Hepatocyte (in vitro differentiated cells): Measurements from ENCODE around the gene SP1. TPM values are rescaled to one million over a fixed set of nuclear protein-coding genes. Genes with fewer than 3 reads are reported as not detected.

Experiments
- polyA plus RNA-seq: library from polyadenylated mRNA; unstranded; fragments of >200 nt; fragmentation: Nextera tagmentation; extraction: Ambion mirVana; gene quantifications from 2 replicates; pipeline ENCODE4 v1.2.1, GENCODE V29; 2016
- total RNA-seq: library from RNA; depleted of rRNA; stranded (reverse); fragments of >200 nt; gene quantifications from 2 replicates; pipeline ENCODE4 v1.2.3, GENCODE V29; 2014

Gene SP1
- total and polyA plus RNA-seq, 2 experiments from 2014 or later, result 12.8 to 48.0 TPM

Other genes with a start within 250 kb of the SP1 start
- gene ZNF740, start 199.5 kb upstream of the SP1 start, total RNA-seq, result 13.2 and 23.2 TPM in 2 replicates
- gene ZNF740, start 199.5 kb upstream of the SP1 start, polyA plus RNA-seq, result 4.4 and 4.6 TPM in 2 replicates
- 14.1 and 16.8 TPM in 2 replicates for gene CSAD, start 199.3 kb upstream of the SP1 start, total RNA-seq
- 14.3 and 15.7 TPM in 2 replicates for gene CSAD, start 199.3 kb upstream of the SP1 start, polyA plus RNA-seq
- 0.23 TPM in 1 of 2 replicates, not detected in the other for gene ITGB7, start 172.9 kb upstream of the SP1 start, total RNA-seq
- 1.0 TPM in 1 of 2 replicates, not detected in the other for gene ITGB7, start 172.9 kb upstream of the SP1 start, polyA plus RNA-seq
- 15.1 and 20.9 TPM in 2 replicates for gene RARG, start 148.0 kb upstream of the SP1 start, total RNA-seq
- gene RARG, start 148.0 kb upstream of the SP1 start, polyA plus RNA-seq, result 24.7 and 28.1 TPM in 2 replicates
- 7.6 and 9.0 TPM in 2 replicates for gene ESPL1, start 111.9 kb upstream of the SP1 start, total RNA-seq
- gene ESPL1, start 111.9 kb upstream of the SP1 start, polyA plus RNA-seq, result 4.4 and 5.8 TPM in 2 replicates
- gene PFDN5, start 84.6 kb upstream of the SP1 start, total RNA-seq, result 377 and 379 TPM in 2 replicates
- 415 and 441 TPM in 2 replicates for gene PFDN5, start 84.6 kb upstream of the SP1 start, polyA plus RNA-seq
- 25.5 and 35.8 TPM in 2 replicates for gene MYG1, start 80.5 kb upstream of the SP1 start, total RNA-seq
- 34.6 and 35.9 TPM in 2 replicates for gene MYG1, start 80.5 kb upstream of the SP1 start, polyA plus RNA-seq
- gene AAAS, start 58.6 kb upstream of the SP1 start, total RNA-seq, result 57.3 and 60.3 TPM in 2 replicates
- 70.6 and 79.9 TPM in 2 replicates for gene AAAS, start 58.6 kb upstream of the SP1 start, polyA plus RNA-seq
- gene SP7, start 43.8 kb upstream of the SP1 start, total RNA-seq, result 0.20 TPM in 1 of 2 replicates, not detected in the other
- gene SP7, start 43.8 kb upstream of the SP1 start, polyA plus RNA-seq, result 0.60 TPM in 1 of 2 replicates, not detected in the other
- 6.4 and 13.9 TPM in 2 replicates for gene AMHR2, start 43.7 kb downstream of the SP1 start, total RNA-seq
- 12.8 and 16.9 TPM in 2 replicates for gene AMHR2, start 43.7 kb downstream of the SP1 start, polyA plus RNA-seq
- gene PRR13, start 61.6 kb downstream of the SP1 start, total RNA-seq, result 135 and 150 TPM in 2 replicates
- 457 and 458 TPM in 2 replicates for gene PRR13, start 61.6 kb downstream of the SP1 start, polyA plus RNA-seq
- gene PCBP2, start 71.9 kb downstream of the SP1 start, total RNA-seq, result 343 and 389 TPM in 2 replicates
- 132 and 133 TPM in 2 replicates for gene PCBP2, start 71.9 kb downstream of the SP1 start, polyA plus RNA-seq
- 10.8 and 16.0 TPM in 2 replicates for gene MAP3K12, start 119.3 kb downstream of the SP1 start, total RNA-seq
- gene MAP3K12, start 119.3 kb downstream of the SP1 start, polyA plus RNA-seq, result 10.0 and 14.0 TPM in 2 replicates
- 39.1 and 54.6 TPM in 2 replicates for gene TARBP2, start 121.1 kb downstream of the SP1 start, total RNA-seq
- 81.1 and 88.6 TPM in 2 replicates for gene TARBP2, start 121.1 kb downstream of the SP1 start, polyA plus RNA-seq
- gene NPFF, start 127.3 kb downstream of the SP1 start, total RNA-seq, result not detected in 2 replicates
- 0.77 TPM in 1 of 2 replicates, not detected in the other for gene NPFF, start 127.3 kb downstream of the SP1 start, polyA plus RNA-seq
- gene ATF7, start 246.2 kb downstream of the SP1 start, total RNA-seq, result 12.6 and 17.8 TPM in 2 replicates
- 19.2 and 20.5 TPM in 2 replicates for gene ATF7, start 246.2 kb downstream of the SP1 start, polyA plus RNA-seq